Measurements from ENCODE around the gene SH2D2A. TPM values are rescaled to one million over a fixed set of nuclear protein-coding genes. Genes with fewer than 3 reads are reported as not detected.
A peak's percentile ranks its signal among the peaks of the same experiment; 100 is the strongest.

The SH2D2A gene
- total and polyA plus RNA-seq, 9 of the 15 experiments (the other 6 are each of a cell fraction or from before 2014, with no cell fraction given), result 0.89 to 33.6 (median 6.9) TPM

GRCh38 chr1:156813750-156814570 is 2.7 kb downstream of the SH2D2A start (continued):
- TF ChIP-seq RERE (CRISPR knock-in tag; IDR thresholded peaks at IDR 0.05; ENCODE audit: borderline replicate concordance) (no peak), C11orf30 (IDR thresholded peaks at IDR 0.05; ENCODE audit: low read depth) (no peak), RBM17 (IDR thresholded peaks at IDR 0.05; ENCODE audit: borderline replicate concordance, low read depth, low read length) (no peak), ATF3 (IDR thresholded peaks at IDR 0.05) (no peak; the same call in 1 of the 2 replicates), ATF3 (CRISPR knock-in tag; conservative IDR thresholded peaks at IDR 0.05) (0 out of 2 replicates have a peak, but pooled peaks have one; percentile 19), SMAD3 (CRISPR knock-in tag; conservative IDR thresholded peaks at IDR 0.05) (peak; percentile 40; the same call in 1 of the 2 replicates), KHSRP (IDR thresholded peaks at IDR 0.05) (no peak), DNMT1 (IDR thresholded peaks at IDR 0.05) (no peak), PTRF (tag; IDR thresholded peaks at IDR 0.05) (no peak), TFAM (CRISPR knock-in tag; conservative IDR thresholded peaks at IDR 0.05) (no peak), NFIX (CRISPR knock-in tag; IDR thresholded peaks at IDR 0.05; ENCODE audit: low read depth) (no peak), PYGO2 (tag; IDR thresholded peaks at IDR 0.05) (peak; percentile 23; the same call in 1 of the 2 replicates), ZNF165 (CRISPR knock-in tag; IDR thresholded peaks at IDR 0.05; ENCODE audit: borderline replicate concordance) (0 out of 2 replicates have a peak, but pooled peaks have one; percentile 25), DLX4 (CRISPR knock-in tag; IDR thresholded peaks at IDR 0.05) (no peak), ELF2 (CRISPR knock-in tag; IDR thresholded peaks at IDR 0.05) (peak; percentile 72), MAFG (tag; conservative IDR thresholded peaks at IDR 0.05) (no peak), TRIM24 (IDR thresholded peaks at IDR 0.05) (peak in 1 of 2 experiments; percentile 43; a peak in 1 of 4 replicates)

All from K562 (cell line).